ENCODE data around the gene H2BK1.

Gene H2BK1

GRCh38 chr7:151244841-151245346 lies 34.6 kb upstream of the H2BK1 start:
- DNase-seq = no peak

- no peak for DNase-seq
Observed at GRCh38 chr7:151244196-151244840, 34.0 kb upstream of the H2BK1 start.

GRCh38 chr7:151243408-151244195 lies 33.3 kb upstream of the H2BK1 start:
- no peak for DNase-seq

DNA sequence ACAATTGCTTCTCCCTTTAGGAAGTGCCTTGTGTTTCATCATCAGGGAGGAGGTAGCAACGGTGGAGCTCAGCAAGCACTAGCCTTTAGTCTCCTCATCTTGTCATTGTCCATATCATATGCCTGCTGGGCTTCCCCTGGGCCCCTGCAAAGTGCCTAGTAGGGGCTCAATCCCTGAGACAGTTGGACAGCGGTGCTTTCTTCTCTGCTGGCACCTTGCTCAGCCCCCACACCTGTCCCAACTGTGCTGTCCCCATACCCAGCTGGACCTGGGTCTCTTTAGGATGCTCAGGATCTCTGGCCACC lies 32.7 kb upstream of the H2BK1 start:
- no peak for DNase-seq

DNA sequence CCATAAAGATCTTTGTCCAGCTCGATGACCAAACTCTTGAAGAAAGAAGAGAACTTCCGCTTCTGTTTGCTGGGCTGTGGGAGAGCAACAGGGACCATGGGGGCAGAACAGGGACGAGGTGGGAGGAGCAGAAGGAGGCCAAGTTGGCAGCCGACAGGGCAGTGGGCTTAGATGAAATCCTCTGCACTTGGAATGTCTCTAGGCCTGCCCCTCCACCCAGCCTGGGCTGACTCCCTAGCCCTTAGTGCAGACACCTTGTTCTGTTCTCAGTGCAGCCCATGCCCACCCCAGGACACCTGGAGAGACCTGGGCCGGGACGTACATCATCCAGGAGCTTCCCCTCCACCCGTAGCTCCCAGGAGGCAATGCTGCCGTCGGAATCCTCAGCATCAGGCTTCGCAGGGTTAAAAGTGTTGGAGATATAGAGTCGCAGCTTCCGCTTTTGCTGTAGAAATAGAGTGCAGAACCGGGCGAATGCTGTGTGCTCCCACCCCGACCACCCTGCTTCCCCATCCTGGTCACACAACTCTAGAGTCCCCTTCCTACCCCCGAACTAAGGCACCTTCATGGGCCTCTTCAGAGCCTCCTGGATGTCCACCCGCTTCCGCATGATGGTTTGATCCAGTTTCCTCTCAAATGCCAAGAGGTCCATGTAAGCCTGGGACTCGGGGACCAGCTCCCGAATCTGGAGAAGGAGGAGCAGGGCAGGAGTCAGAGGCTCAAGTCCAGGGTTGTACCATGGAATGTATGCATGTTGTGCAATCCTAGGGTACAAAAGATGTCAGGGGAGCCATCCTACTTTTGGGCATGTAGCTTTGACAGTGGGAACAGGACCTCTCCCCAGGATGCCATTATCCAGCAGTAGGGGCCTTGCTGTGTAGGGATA lies 32.1 kb upstream of the H2BK1 start:
- DNase-seq = no peak

DNA sequence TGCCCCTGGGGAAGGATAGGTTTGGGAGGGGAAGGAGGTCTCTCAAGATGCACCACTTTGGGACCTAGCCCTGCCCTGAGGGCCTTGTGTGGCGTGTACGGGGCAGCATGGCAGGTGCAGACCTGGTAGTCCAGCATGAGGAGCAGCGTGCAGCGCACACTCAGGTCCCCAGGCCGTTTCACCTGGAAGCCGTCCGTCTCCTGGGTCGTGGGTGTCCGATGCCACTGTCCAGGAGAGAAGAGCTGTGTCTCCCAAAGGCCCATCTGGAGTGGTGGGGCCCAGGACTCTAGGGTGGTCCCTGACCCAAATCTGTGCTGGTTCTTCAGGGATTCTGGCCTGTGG lies 31.4 kb upstream of the H2BK1 start:
- DNase-seq = no peak

GRCh38 chr7:151240942-151241754 lies 30.9 kb upstream of the H2BK1 start:
- no peak for DNase-seq

DNA sequence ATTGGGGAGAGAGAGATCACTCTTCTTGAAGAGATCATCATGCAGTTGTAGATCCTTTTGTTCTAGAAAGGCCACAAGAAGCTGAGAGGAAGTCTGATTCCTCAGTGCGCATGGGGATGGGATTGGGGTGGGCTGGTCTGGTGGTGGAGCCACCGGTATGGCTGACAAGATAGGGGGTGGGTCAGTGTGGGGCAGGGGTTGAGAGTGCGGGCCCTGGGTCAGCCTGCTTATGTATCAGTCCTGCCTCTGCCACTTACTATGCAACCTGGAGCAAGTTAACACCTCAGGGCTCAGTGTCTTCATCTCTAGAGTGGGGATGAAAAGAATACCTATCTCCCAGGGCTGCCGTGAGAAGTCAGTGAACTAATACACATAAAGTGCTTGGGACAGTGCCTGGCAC lies 30.2 kb upstream of the H2BK1 start:
- DNase-seq = no peak

DNA sequence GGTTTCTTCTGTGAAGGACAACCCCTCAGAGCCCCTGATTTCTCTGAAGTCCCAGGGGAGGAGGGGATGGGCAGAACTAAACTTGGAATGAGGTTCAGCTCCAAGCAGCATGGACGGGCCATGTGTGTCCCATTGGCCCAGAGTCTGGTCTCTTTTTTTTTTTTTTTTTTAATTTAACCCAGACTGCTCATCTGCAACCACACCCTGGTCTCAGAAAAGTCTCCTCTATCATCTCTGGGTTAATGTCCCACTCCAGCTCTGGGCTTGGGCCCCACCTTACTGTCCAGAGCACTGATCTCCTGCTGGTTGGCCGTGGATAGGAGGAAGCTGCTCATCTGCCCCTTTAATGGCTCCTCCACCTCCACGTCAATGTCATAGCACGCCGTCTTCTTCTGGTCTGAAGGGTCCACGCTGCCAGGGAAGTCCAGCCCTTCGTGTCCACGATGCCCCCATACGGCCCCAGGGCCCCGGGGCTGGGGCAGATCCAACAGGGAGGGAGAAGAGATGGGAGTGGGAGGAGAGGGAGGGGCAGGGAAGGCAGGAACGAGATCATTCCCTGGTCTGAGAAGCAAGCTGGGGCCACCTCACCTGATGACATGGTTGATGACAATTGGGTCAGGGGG lies 29.7 kb upstream of the H2BK1 start:
- no peak for DNase-seq

DNA sequence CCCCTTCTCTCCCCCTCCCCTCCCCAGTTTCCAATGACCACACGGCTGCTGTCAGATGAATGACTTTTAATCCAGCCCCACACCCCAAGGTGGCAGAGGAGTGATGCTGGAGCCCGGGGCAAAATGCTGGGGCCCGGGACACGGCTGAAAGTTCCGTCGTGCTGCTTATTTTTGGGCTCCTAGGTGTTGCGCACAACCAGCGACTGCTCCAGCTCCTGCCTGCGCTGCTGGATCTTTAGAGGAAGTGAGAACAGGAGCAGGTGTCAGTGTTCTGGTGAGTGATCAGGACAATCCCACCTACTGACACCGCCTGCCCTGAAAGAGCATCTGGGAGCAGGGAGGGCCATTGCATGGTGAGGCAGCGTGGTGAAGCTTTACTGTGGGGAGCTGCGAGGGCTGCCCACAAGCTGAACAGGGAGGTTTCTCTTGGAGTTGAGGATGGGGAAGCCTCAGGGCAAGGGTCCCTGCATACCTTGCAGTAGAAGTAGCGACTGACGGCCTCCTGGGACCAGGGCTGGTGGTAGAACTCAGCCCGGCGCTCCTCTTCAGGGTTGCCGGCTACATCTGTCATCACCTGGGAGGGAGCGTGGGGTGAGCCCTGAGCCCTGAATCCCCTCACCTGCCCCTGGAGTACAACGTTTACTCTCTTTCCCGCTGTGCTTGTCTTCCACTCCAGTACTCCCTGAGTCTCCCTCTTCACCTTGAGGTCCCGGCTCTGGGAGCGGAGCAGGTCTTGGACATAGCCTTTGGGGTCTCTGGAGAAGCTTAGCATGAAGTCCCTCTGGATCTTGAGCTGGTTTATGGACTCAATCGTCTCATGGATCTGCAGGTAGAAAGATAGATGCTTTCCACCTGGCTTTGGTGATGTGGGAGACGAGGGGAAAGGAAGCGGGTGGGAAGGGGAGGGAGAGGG lies 28.9 kb upstream of the H2BK1 start:
- no peak for DNase-seq

DNA sequence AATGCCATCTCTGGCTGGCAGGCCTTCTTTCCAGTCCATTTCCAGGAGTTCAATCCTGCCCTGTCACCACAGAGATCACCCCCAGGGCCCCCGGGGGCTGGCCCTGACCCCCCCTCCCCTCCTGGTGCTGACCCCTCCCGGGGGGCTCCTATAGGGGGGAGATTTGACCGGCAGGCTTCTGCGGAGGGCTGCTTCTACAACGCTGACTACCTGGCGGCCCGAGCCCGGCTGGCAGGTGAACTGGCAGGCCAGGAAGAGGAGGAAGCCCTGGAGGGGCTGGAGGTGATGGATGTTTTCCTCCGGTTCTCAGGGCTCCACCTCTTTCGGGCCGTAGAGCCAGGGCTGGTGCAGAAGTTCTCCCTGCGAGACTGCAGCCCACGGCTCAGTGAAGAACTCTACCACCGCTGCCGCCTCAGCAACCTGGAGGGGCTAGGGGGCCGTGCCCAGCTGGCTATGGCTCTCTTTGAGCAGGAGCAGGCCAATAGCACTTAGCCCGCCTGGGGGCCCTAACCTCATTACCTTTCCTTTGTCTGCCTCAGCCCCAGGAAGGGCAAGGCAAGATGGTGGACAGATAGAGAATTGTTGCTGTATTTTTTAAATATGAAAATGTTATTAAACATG lies 28.0 kb upstream of the H2BK1 start:
- no peak for DNase-seq

DNA sequence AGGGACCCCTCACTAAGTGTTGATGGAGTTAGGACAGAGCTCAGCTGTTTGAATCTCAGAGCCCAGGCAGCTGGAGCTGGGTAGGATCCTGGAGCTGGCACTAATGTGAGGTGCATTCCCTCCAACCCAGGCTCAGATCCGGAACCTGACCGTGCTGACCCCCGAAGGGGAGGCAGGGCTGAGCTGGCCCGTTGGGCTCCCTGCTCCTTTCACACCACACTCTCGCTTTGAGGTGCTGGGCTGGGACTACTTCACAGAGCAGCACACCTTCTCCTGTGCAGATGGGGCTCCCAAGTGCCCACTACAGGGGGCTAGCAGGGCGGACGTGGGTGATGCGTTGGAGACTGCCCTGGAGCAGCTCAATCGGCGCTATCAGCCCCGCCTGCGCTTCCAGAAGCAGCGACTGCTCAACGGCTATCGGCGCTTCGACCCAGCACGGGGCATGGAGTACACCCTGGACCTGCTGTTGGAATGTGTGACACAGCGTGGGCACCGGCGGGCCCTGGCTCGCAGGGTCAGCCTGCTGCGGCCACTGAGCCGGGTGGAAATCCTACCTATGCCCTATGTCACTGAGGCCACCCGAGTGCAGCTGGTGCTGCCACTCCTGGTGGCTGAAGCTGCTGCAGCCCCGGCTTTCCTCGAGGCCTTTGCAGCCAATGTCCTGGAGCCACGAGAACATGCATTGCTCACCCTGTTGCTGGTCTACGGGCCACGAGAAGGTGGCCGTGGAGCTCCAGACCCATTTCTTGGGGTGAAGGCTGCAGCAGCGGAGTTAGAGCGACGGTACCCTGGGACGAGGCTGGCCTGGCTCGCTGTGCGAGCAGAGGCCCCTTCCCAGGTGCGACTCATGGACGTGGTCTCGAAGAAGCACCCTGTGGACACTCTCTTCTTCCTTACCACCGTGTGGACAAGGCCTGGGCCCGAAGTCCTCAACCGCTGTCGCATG lies 27.2 kb upstream of the H2BK1 start:
- DNase-seq = no peak

- DNase-seq = no peak
Observed at GRCh38 chr7:151236406-151236805, 26.1 kb upstream of the H2BK1 start.

GRCh38 chr7:151235091-151235787 lies 25.0 kb upstream of the H2BK1 start:
- no peak for DNase-seq

- no peak for DNase-seq
Observed at GRCh38 chr7:151233804-151234203, 23.5 kb upstream of the H2BK1 start.

GRCh38 chr7:151232917-151233701 lies 22.8 kb upstream of the H2BK1 start:
- no peak for DNase-seq

DNA sequence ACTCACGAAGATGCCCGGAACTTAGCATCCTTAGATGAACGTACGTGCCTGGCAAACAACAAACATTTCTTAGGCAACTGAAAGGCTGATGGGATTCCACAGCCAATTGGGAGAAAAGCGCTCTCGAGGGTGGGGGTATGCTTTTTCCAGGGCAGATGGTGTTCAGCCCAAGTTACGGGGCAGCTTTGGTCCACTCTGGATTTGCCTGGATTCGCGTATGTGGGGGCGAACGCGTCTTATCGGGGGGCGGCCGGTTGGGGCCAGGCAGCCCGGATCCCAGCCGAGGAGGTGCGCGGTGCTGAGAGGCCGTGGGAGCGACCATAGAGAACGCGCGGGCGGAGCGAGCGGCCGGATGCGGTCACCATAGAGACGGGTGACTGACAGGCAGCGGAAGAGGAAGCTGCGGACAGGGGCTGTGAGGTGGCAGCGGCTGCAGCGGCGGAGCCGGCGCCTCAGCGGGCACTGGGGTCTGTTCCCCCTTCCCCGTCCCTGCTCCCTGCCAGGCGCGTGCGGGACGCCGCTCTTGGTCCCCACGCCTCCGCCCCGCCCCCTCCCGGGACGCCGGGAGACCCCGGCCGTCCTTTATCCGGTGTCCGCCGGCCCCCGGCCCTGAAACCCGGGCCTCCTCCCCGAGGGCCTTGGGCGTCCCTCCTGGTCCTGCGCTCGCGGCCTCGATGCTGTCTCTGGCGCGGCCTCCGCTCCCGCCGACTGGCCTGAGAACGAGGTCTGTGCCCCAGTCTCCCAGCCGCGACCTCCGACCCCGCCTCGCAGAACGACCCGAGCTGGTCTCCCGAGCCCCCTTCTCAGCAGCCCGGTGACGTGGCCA lies 22.0 kb upstream of the H2BK1 start, which contains the start of gene CHPF2:
Gene CHPF2, plus strand, starts transcription at position 393 of the 826 bp plus-strand sequence. CDS start 1,529 bp downstream, outside the sequence.
- DNase-seq = peak; percentile 75
